Naive thymus-derived CD4-positive, alpha-beta T cell (primary cell): ENCODE measurements around the gene PFDN1. TPM values are rescaled to one million over a fixed set of nuclear protein-coding genes. Genes with fewer than 3 reads are reported as not detected.
"Not testable (repeated sequence)": the region's sequence is repeated elsewhere in the genome, so short reads cannot be mapped to it uniquely, and the experiment has no call there.

Experiments
- ATAC-seq: fragments of 150-1000 bp; cut with Tn5 transposase; 2 replicates; pipeline ENCODE4 v1.10.0; 2021; ENCODE audit warnings: mild to moderate bottlenecking, moderate library complexity
- CTCF ChIA-PET: fragments of 350-600 bp; sonication (Branson Sonifier 250); formaldehyde crosslinking; loops from one replicate; lab custom pipeline; 2021; ENCODE audit warnings: antibody characterized with exemption; lab: Charles Lee
- POLR2A ChIA-PET: fragments of 350-600 bp; sonication (Branson Sonifier 250); formaldehyde crosslinking; loops from one replicate; lab custom pipeline; 2021; ENCODE audit warnings: antibody characterized with exemption, inconsistent platforms; lab: Charles Lee
- DNase-seq, 9 donors: peaks; one replicate each; pipeline versions ENCODE4 v3.0.0 to v3.0.0-alpha.2; 2020 to 2022; ENCODE audit warnings: mixed read lengths in 1 of 9
- H3K27ac ChIP-seq: one replicate; pipeline ENCODE4 v1.7.0; 2013; ENCODE audit warnings: mild to moderate bottlenecking, low read depth, low read length, moderate library complexity
- H3K27me3 ChIP-seq, 2 donors: one replicate each; pipeline ENCODE4 v1.7.0; 2013; ENCODE audit warnings: low read length in 2 of 2, mild to moderate bottlenecking in 2 of 2, moderate library complexity in 2 of 2; ENCODE audit not compliant: control insufficient read depth in 2 of 2, insufficient read depth in 2 of 2
- H3K36me3 ChIP-seq, 3 experiments: 1 replicate in 2 of 3; 2 replicates in 1 of 3; pipeline ENCODE4 v1.7.0; 2013; ENCODE audit warnings: low read length in 3 of 3, mild to moderate bottlenecking in 3 of 3, moderate library complexity in 1 of 3; ENCODE audit not compliant: insufficient read depth in 3 of 3, control insufficient read depth in 2 of 3
- H3K4me1 ChIP-seq, 2 donors: one replicate each; pipeline ENCODE4 v1.7.0; 2013; ENCODE audit warnings: low read length in 2 of 2, mild to moderate bottlenecking in 2 of 2, moderate library complexity in 1 of 2; ENCODE audit not compliant: control insufficient read depth in 2 of 2, insufficient read depth in 2 of 2
- H3K4me3 ChIP-seq: 2 replicates; pipeline ENCODE4 v1.7.0; 2013; ENCODE audit warnings: mild to moderate bottlenecking, low read length
- H3K9me3 ChIP-seq, 3 experiments: 1 replicate in 2 of 3; 2 replicates in 1 of 3; pipeline ENCODE4 v1.7.0; 2013; ENCODE audit warnings: low read length in 3 of 3; ENCODE audit not compliant: control insufficient read depth in 2 of 3
- H3K27ac Mint-ChIP-seq, 9 donors: one replicate each; pipeline ENCODE4 v1.8.0; 2020 to 2022; ENCODE audit warnings: mixed read lengths in 9 of 9, mild to moderate bottlenecking in 8 of 9, moderate library complexity in 5 of 9, inconsistent platforms in 2 of 9
- H3K27me3 Mint-ChIP-seq, 5 donors: one replicate each; pipeline ENCODE4 v1.8.0; 2021 to 2022; ENCODE audit warnings: mixed read lengths in 5 of 5, mild to moderate bottlenecking in 1 of 5
- H3K36me3 Mint-ChIP-seq, 5 donors: one replicate each; pipeline ENCODE4 v1.8.0; 2020 to 2022; ENCODE audit warnings: mixed read lengths in 5 of 5, mild to moderate bottlenecking in 3 of 5, inconsistent platforms in 1 of 5
- H3K4me1 Mint-ChIP-seq, 7 donors: one replicate each; pipeline ENCODE4 v1.8.0; 2020 to 2022; ENCODE audit warnings: mixed read lengths in 7 of 7, mild to moderate bottlenecking in 3 of 7, inconsistent platforms in 1 of 7
- H3K4me3 Mint-ChIP-seq, 10 donors: one replicate each; pipeline ENCODE4 v1.8.0; 2020 to 2022; ENCODE audit warnings: mild to moderate bottlenecking in 10 of 10, mixed read lengths in 10 of 10, moderate library complexity in 6 of 10, inconsistent platforms in 2 of 10
- H3K9me3 Mint-ChIP-seq, 11 donors: one replicate each; pipeline ENCODE4 v1.8.0; 2020 to 2022; ENCODE audit warnings: mixed read lengths in 11 of 11, mild to moderate bottlenecking in 4 of 11, inconsistent platforms in 1 of 11, moderate library complexity in 1 of 11
- intact Hi-C, 2 donors: fragments of 100-400 bp; cut with micrococcal nuclease; formaldehyde crosslinking; loops; one replicate each; pipeline ENCODE4 v1.15.1; 2023
- polyA plus RNA-seq, 2 donors: library from polyadenylated mRNA; unstranded; fragments of 300-500 nt; fragmentation: Illumina TruSeq; gene quantifications; one replicate each; pipeline ENCODE4 v1.2.3, GENCODE V29; 2021
- total RNA-seq, 6 experiments: library from RNA in 5 of 6; stranded (reverse) in 5 of 6; gene quantifications; 1 replicate in 5 of 6; 2 replicates in 1 of 6; pipeline ENCODE4 v1.2.3 and lab custom pipeline; 2021 to 2026

PFDN1 gene
- total and polyA plus RNA-seq, 7 experiments from 2014 or later, result 24.8 to 139 (median 37.2) TPM

GRCh38 chr5:140346348-140347221 lies 43.7 kb upstream of the PFDN1 start, which contains the start of gene HBEGF:
HBEGF (minus strand) TSS chr5:140346603; CDS start chr5:140346328, 275 bp downstream.
- ChIA-PET CTCF (interaction anchor here (0.7 to 14.9 kb wide), 5 partner anchors 9 to 102 kb away, joined by 3 to 262 read pairs (median 3); no protein-coding TSS in a partner anchor), POLR2A (interaction anchor here (0.6 to 2.0 kb wide), 4 partner anchors 8 to 51 kb away, joined by 3 to 9 read pairs (median 4); no protein-coding TSS in a partner anchor)
- peaks cover 34 to 68% (median 52%) of the 10 kb centered on the region in 7 donors for H3K4me1 Mint-ChIP-seq
- peak within 1 kb of the TSS; percentile 73 to 91 (median 84) for H3K4me3 Mint-ChIP-seq
- H3K27me3 ChIP-seq, result no peaks in the 10 kb centered on the region
- H3K9me3 ChIP-seq, result no peaks in the 10 kb centered on the region
- H3K36me3 ChIP-seq, result no peaks in the 10 kb centered on the region
- peak within 1 kb of the TSS; percentile 57 for H3K27ac ChIP-seq
- peaks cover 0 to 25% (median 0%) of the 10 kb centered on the region in 5 donors for H3K36me3 Mint-ChIP-seq
- H3K4me1 ChIP-seq, result peaks cover 10 to 41% of the 10 kb centered on the region in 2 donors
- intact Hi-C loops, result loop anchor here (1.0 to 10.0 kb wide), 4 partner anchors 11 to 232 kb away; partner anchors contain the start of genes PFDN1 (in 2 of the 2) and PURA (in 1 of the 2)
- H3K27me3 Mint-ChIP-seq, result peaks cover 0 to 17% (median 5%) of the 10 kb centered on the region in 5 donors
- H3K27ac Mint-ChIP-seq, result peak within 1 kb of the TSS in 8 of 9 donors; percentile 33 to 94 (median 62)
- ATAC-seq (peak; percentile 73), DNase-seq (peak; percentile 19 to 74 (median 42))
- peak within 1 kb of the TSS; percentile 49 for H3K4me3 ChIP-seq
- H3K9me3 Mint-ChIP-seq, result no peaks in the 10 kb centered on the region

- Histone ChIP-seq H3K9me3 (no peaks in the 10 kb centered on the region), H3K4me3 (peak overlapping the region; percentile 49), H3K27me3 (no peaks in the 10 kb centered on the region), H3K4me1 (peaks cover 10 to 38% of the 10 kb centered on the region in 2 donors), H3K27ac (peak overlapping the region; percentile 41), H3K36me3 (no peaks in the 10 kb centered on the region)
- Mint-ChIP-seq H3K4me3 (peak overlapping the region; percentile 73 to 91 (median 84)), H3K9me3 (no peaks in the 10 kb centered on the region), H3K4me1 (peaks cover 31 to 68% (median 56%) of the 10 kb centered on the region in 7 donors), H3K27ac (peak overlapping the region in 3 of 9 donors; percentile 64 to 94 (median 92)), H3K27me3 (peaks cover 0 to 16% (median 5%) of the 10 kb centered on the region in 5 donors), H3K36me3 (peaks cover 0 to 31% (median 0%) of the 10 kb centered on the region in 5 donors)
- CTCF ChIA-PET, result interaction anchor here (0.9 to 14.9 kb wide), 4 partner anchors 10 to 102 kb away, joined by 3 to 262 read pairs (median 5); no protein-coding TSS in a partner anchor
- POLR2A ChIA-PET, result interaction anchor here (0.6 to 2.0 kb wide), 4 partner anchors 9 to 51 kb away, joined by 3 to 9 read pairs (median 4); no protein-coding TSS in a partner anchor
- peak in 2 of 9 donors; percentile 19 to 24 for DNase-seq
- intact Hi-C loops, result loop anchor here (1.0 to 10.0 kb wide), 4 partner anchors 11 to 231 kb away; partner anchors contain the start of genes PFDN1 (in 2 of the 2) and PURA (in 1 of the 2)
- peak; percentile 25 for ATAC-seq
Observed at GRCh38 chr5:140345919-140346347, 43.0 kb upstream of the PFDN1 start.

GRCh38 chr5:140344683-140345423 lies 42.0 kb upstream of the PFDN1 start:
- Histone ChIP-seq H3K9me3 (no peaks in the 10 kb centered on the region), H3K36me3 (no peaks in the 10 kb centered on the region), H3K4me1 (peaks cover 10 to 38% of the 10 kb centered on the region in 2 donors), H3K27ac (no peak overlapping the region), H3K4me3 (no peak overlapping the region), H3K27me3 (no peaks in the 10 kb centered on the region)
- H3K9me3 Mint-ChIP-seq, result no peaks in the 10 kb centered on the region
- peaks cover 0 to 11% (median 2%) of the 10 kb centered on the region in 5 donors for H3K27me3 Mint-ChIP-seq
- CTCF ChIA-PET, result interaction anchor here (0.9 to 14.9 kb wide), 4 partner anchors 9 to 100 kb away, joined by 3 to 262 read pairs (median 6); no protein-coding TSS in a partner anchor
- no peak for DNase-seq
- peak overlapping the region in 8 of 9 donors; percentile 2 to 94 (median 70) for H3K27ac Mint-ChIP-seq
- no peak for ATAC-seq
- intact Hi-C loops, result loop anchor here (5.0 to 10.0 kb wide), 2 partner anchors 83 to 230 kb away; partner anchors contain the start of gene PURA (in 1 of the 2)
- POLR2A ChIA-PET, result no interaction called here
- peaks cover 31 to 71% (median 59%) of the 10 kb centered on the region in 7 donors for H3K4me1 Mint-ChIP-seq
- H3K4me3 Mint-ChIP-seq, result peak overlapping the region in 9 of 10 donors; percentile 47 to 91 (median 82)
- H3K36me3 Mint-ChIP-seq, result peaks cover 0 to 38% (median 0%) of the 10 kb centered on the region in 5 donors

- not testable (repeated sequence) for H3K27me3 Mint-ChIP-seq, H3K4me3 ChIP-seq, H3K9me3 Mint-ChIP-seq, DNase-seq, H3K27me3 ChIP-seq, H3K9me3 ChIP-seq, ATAC-seq, H3K27ac ChIP-seq, H3K36me3 ChIP-seq
- Mint-ChIP-seq H3K4me3 (peak overlapping the region in 7 of 10 donors; percentile 21 to 91 (median 66)), H3K36me3 (peaks cover 0 to 42% (median 0%) of the 10 kb centered on the region in 5 donors), H3K4me1 (peaks cover 31 to 73% (median 60%) of the 10 kb centered on the region in 7 donors), H3K27ac (peak overlapping the region; percentile 38 to 94 (median 76))
- ChIA-PET CTCF (interaction anchor here (1.1 to 14.9 kb wide), 3 partner anchors 8 to 99 kb away, joined by 4 to 262 read pairs (median 6); no protein-coding TSS in a partner anchor), POLR2A (interaction anchor here (1.6 kb wide), 1 partner anchor 8 kb away, joined by 3 read pairs; no protein-coding TSS in a partner anchor)
- peaks cover 10 to 38% of the 10 kb centered on the region in 2 donors for H3K4me1 ChIP-seq
- intact Hi-C loops, result loop anchor here in 1 of 2 donors (2.0 to 10.0 kb wide), 2 partner anchors 41 to 229 kb away; partner anchors contain the start of genes PFDN1 and PURA
Observed at GRCh38 chr5:140343849-140344248, 40.9 kb upstream of the PFDN1 start.

DNA sequence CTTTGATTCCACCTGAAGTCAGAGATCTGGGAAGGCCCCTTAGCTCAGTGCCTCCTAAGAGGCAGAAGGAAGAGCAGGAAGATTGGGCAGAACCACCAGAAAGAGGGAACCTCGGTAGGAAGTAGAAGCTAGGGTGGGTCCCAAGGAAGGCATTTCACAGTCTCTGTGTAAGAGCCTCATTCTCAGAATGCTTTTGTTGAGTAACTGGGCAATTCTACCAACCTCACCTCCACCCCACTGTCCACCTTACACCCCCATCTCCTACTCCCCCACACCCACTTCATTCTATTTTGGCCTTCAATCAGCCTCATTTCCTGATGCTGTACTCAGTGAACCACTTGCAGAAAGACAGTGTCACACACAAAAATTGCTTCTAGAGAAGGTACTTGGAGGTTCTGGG lies 40.0 kb upstream of the PFDN1 start:
- no peaks in the 10 kb centered on the region for H3K9me3 Mint-ChIP-seq
- intact Hi-C loops, result loop anchor here (1.0 to 10.0 kb wide), 4 partner anchors 8 to 228 kb away; partner anchors contain the start of genes CYSTM1 (in 1 of the 2), PFDN1 (in 1 of the 2) and PURA (in 1 of the 2)

More for the DNA sequence above, 40.0 kb upstream of the PFDN1 start:
- Mint-ChIP-seq H3K4me1 (peaks cover 31 to 72% (median 61%) of the 10 kb centered on the region in 7 donors), H3K36me3 (peaks cover 0 to 45% (median 0%) of the 10 kb centered on the region in 5 donors), H3K27me3 (peaks cover 0 to 4% (median 0%) of the 10 kb centered on the region in 5 donors), H3K27ac (peak overlapping the region; percentile 72 to 95 (median 92)), H3K4me3 (peak overlapping the region; percentile 22 to 91 (median 68))
- no peaks in the 10 kb centered on the region for H3K9me3 ChIP-seq
- H3K4me3 ChIP-seq, result no peak overlapping the region
- ATAC-seq (no peak), DNase-seq (no peak)
- no peaks in the 10 kb centered on the region for H3K36me3 ChIP-seq
- CTCF ChIA-PET, result interaction anchor here (1.1 to 14.9 kb wide), 3 partner anchors 9 to 99 kb away, joined by 4 to 262 read pairs (median 6); no protein-coding TSS in a partner anchor
- H3K4me1 ChIP-seq, result peaks cover 10 to 38% of the 10 kb centered on the region in 2 donors
- peak overlapping the region; percentile 32 for H3K27ac ChIP-seq
- POLR2A ChIA-PET, result interaction anchor here (1.6 kb wide), 1 partner anchor 9 kb away, joined by 3 read pairs; no protein-coding TSS in a partner anchor
- H3K27me3 ChIP-seq, result no peaks in the 10 kb centered on the region
